ENCODE measurements around the gene KATNBL1.
"Not testable (repeated sequence)": the region's sequence is repeated elsewhere in the genome, so short reads cannot be mapped to it uniquely, and the experiment has no call there.

Gene KATNBL1

DNA sequence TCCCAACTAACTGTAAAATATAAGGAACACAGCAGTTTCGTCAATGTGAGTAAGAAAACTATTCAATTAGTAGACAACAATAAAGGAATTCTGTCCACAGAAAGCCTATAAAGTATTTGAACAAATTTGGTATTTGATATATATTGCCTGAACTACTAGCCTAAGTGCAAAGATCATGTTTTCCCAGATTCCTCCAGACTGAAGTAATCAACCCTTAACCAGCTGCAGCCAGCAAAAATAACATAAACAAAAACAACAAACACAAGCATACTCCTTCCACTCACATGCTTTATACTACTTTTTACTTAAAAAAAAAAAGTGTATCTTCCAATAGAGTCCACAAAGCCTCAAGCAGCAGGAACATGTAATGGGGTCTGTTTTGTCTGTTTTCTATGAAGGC lies 84.0 kb downstream of the KATNBL1 start:
- intact Hi-C loops (cut with DNase I): no loop called here
- DNase-seq: no peak

DNA sequence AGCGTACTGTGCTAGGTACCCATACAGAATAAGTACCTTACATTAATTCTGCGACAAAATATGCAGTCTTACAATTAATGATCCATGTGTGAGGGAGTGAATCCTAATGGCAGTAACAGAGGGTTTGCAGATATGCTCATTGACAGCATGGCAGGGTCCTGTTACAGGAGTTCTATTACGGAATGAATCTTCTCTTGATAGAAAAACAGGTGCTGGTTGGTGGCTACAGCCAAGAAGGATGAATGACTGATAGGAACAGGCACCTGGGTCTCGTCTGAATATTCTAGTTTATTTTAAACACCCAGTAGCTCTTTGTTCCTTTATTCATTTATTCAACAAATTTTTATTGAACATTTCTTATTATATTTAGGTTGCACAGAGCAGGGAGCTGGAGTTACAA lies 85.2 kb downstream of the KATNBL1 start:
- intact Hi-C loops (cut with DNase I): no loop called here
- DNase-seq: no peak

DNA sequence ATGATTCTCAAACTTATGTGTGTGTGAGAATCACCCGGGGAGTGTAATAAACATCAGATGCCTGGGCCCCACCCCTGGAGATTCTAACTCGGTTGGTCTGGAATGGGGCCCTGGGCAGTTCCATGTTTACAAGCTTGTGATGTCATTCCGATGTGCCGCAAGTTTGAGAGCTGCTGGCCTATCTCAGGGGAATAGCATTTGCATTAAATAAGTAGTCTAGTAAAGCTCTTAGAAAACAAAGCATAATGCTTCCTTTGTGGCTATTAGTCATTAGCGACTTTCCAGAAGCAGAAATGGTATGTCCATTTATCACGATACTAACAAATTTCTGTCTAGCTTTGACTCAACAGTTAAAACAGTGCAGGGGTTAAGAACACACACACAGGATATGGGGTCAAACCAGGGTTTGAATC lies 87.1 kb downstream of the KATNBL1 start:
- no peak for DNase-seq
- intact Hi-C loops (cut with DNase I): no loop called here

DNA sequence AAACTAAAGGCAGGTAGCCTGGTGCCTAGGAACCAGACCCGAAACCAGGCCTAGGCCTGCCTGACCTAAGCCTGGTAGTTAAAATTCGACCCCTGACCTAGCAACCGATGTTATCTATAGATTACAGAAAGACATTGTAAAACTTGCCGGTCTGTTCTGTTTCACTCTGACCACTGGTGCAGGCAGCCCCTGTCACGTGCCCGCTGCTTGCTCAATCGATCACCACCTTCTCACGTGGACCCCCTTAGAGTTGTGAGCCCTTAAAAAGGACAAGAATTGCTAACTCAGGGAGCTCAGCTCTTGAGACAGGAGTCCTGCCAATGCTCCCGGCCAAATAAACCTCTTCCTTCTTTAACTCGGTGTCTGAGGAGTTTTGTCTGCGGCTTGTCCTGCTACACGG lies 88.1 kb downstream of the KATNBL1 start:
- DNase-seq; intact Hi-C loops (cut with DNase I): not testable (repeated sequence)

DNA sequence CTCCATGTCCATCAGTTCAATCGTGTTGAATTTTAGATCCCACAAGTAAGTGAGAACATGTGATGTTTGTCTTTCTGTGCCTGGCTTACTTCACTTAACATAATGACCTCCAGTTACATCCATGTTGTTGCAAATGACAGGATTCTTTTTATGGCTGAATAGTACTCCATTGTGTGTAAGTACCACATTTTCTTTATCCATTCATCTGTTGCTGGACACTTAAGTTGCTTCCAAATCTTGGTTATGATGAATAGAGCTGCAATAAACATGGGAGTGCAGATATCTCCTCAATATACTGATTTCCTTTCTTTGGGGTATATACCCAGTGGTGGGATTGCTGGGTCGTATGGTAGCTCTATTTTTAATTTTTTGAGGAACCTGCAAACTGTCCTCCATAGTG lies 89.5 kb downstream of the KATNBL1 start:
- DNase-seq; intact Hi-C loops (cut with DNase I): not testable (repeated sequence)

DNA sequence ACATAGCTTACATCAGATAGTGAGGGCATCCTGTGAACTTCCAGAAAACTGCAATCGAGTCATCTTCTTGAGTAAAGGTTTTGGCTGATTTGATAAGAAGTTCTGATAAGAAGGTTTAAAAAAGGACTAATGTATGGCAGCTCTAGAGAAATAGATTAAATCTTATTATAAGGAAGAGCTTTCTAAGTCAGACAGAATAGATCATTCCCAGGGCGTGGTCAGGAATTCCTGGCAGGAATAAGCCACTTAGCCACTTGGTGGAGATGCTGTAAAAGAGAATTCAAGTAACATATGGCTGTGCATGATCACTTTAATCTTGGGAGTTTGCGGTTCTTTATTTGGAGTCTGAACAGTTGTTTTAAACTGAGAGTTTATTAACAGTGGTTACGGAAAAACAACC lies 90.6 kb downstream of the KATNBL1 start:
- no peak for DNase-seq
- intact Hi-C loops (cut with DNase I): no loop called here

DNA sequence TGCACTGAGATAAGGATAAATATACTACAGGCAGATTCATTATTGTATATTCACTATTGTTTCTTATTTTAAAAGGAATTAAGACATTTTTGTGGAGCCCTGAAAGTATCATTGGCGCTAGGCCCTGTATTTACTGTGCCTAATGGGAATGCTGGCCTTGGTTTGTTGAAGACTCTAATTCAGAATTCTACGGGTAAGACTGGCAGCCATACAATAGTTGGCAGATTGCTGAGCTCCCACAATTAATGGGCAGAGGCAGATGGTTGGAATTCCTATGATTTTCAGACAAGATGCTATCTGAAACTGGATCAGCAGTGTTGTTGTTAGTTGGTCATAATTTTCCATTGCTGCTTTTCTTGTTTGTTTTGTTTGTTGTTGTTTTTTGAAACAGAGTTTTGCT lies 93.3 kb downstream of the KATNBL1 start:
- no peak for DNase-seq
- intact Hi-C loops (cut with DNase I): no loop called here

DNA sequence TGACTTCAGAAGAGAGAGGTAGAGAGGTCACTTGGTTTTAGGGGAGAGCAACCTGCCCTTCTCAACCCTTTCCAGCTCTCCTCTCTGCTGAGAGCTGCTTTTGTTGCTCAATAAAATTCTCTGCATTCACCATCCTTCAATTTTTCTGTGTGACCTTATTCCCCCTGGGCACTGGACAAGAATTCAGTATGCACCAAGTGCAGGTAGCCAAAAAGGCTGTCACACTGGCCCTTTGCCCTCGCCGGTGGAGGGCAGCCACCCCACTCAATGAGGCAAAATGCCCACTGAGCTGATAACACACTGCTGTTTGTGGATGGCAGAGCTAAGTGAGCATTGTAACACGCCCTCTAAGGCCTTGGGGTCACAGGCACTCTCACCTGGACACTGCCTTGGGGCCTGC lies 95.2 kb downstream of the KATNBL1 start:
- no peak for DNase-seq
- intact Hi-C loops (cut with DNase I): no loop called here

DNA sequence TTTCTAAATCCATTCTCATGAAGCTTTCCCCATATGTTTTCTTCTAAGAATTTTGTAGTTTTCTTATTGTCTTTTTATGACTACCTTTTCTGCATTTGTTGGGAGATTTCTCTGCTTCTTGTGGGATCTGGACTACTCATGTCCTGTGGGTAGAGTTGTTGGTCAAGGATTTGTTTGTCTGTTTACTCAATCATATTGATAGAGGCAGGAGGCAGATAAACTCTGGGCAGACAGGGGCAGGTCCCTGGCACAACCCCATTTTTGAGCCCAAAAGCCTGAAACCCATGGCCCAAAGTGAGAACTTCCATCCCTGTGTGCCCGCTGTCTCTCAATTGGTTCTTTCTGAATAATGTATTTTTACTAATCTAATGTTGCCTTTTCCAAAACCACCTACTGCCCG lies 95.7 kb downstream of the KATNBL1 start:
- intact Hi-C loops (cut with DNase I): no loop called here
- DNase-seq: no peak

DNA sequence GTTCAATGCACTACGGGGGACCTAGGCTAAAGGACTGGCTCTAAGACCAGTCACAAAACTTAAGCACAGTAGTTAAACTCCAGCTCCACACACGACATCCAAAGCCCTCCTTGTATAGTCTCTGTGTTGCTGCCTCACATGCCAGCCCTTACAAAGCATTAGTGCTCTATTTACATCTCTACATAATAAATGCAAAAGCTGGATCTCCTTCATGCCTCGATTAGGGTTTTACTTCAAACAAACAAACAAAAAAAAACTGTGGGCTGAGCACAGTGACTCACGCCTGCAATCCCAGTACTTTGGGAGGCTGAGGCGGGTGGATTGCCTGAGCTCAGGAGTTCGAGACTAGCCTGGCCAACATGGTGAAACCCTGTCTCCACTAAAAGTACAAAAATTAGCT lies 98.4 kb downstream of the KATNBL1 start:
- intact Hi-C loops (cut with DNase I): no loop called here
- no peak for DNase-seq

DNA sequence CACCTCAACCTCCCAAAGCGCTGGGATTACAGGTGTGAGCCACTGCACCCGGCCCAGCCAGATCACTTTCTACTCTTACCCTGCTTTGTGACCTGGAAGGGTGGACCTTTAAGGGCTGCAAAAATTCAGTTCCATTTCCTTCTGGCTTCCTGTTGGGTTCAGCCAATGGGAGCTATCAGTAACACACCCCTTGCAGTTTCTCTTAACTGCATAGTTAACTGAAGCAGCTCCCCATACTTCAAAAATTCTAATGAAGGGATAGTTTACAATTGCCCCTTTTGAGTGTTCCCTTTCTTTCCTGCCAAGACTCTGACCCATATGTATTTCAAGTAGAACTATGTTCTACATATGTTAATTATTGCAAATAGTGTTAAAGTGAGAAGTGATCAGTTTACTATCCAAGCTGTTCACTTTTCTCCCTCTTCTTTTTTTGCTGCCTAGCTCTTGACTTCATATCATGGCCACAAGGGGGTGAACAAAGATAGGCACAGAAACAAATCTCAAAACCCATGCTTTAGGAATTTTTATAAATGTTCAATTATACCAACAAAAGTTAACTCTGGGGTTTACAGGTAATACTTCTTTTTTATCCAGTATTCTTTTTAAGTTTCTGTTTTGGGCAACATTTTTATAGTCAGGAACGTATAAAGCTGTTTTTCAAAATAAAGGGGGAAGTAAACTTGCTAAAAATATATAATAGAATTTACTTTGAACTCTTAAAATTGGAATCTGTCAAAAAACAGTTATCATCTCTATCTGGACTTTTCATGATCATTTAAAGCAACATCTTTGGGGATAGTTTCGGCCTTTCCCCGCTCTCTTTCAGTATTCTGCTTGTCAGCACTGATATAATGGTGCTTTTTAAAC lies 99.9 kb downstream of the KATNBL1 start:
- intact Hi-C loops (cut with DNase I): no loop called here
- peak in 2 of 42 donors; percentile 16 to 22 for DNase-seq

DNA sequence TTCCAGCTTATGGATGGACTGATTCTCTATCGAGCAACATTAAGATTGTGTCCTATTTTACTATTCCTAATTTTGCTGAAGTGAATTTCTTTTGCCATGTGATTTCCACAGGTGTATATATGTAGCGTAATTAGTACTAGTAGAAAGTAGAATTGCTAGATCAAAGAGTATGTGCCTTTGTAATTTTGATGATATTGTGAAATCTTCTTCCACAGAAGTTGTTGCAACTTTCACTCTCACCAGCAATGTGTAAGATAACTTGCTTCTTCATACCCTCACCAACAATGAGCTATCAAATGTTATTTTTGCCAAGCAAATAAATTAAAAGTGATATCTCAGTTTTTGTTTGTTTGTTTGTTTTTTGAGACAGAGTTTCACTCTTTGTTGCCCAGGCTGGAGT lies 102.6 kb downstream of the KATNBL1 start:
- intact Hi-C loops (cut with DNase I): no loop called here

DNA sequence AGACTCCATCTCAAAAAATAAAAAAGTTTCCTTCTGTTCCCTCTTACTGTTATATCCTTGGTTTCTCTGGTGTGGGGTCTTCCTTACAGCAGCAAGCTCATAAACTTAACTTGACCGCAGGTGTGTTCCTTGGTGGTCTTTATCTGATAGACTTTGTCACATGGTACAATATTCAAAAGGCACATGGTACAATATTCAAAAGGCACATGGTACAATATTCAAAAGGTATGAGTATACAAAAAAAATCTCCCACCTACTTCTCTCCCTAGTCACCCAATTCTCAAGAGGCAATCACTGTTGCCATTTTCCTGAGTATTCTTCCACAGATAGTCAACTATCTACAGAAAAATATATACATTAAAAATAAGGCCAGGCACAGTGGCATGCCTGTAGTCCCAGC lies 103.5 kb downstream of the KATNBL1 start:
- DNase-seq: no peak
- intact Hi-C loops (cut with DNase I): no loop called here

More for the DNA sequence above, 102.6 kb downstream of the KATNBL1 start:
- DNase-seq: no peak

DNA sequence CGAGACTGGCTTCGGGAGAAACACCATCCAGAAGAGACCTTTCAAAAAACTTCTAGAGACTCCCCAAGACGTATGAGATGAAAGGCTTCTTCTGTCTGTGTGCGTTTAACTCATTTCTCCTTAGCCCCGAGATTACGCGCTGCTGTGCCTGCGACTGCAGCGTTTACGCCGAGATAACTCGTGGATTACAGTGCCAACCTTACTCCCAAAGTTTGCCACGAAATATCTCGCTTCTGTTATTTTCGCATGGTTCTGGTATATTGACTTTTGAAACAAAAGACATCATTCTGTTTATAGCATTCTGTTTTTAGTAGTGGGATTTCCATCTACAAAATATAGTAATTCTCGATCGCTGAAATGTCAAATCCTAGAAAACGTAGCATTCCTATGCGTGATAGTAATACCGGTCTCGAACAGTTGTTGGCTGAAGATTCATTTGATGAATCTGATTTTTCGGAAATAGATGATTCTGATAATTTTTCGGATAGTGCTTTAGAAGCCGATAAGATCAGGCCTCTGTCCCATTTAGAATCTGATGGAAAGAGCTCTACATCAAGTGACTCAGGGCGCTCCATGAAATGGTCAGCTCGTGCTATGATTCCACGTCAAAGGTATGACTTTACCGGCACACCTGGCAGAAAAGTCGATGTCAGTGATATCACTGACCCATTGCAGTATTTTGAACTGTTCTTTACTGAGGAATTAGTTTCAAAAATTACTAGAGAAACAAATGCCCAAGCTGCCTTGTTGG lies 107.5 kb downstream of the KATNBL1 start:
- DNase-seq: no peak
- intact Hi-C loops (cut with DNase I): loop anchor here (5.0 kb wide), 1 partner anchor 110 kb away; the partner anchor contains the start of gene KATNBL1

DNA sequence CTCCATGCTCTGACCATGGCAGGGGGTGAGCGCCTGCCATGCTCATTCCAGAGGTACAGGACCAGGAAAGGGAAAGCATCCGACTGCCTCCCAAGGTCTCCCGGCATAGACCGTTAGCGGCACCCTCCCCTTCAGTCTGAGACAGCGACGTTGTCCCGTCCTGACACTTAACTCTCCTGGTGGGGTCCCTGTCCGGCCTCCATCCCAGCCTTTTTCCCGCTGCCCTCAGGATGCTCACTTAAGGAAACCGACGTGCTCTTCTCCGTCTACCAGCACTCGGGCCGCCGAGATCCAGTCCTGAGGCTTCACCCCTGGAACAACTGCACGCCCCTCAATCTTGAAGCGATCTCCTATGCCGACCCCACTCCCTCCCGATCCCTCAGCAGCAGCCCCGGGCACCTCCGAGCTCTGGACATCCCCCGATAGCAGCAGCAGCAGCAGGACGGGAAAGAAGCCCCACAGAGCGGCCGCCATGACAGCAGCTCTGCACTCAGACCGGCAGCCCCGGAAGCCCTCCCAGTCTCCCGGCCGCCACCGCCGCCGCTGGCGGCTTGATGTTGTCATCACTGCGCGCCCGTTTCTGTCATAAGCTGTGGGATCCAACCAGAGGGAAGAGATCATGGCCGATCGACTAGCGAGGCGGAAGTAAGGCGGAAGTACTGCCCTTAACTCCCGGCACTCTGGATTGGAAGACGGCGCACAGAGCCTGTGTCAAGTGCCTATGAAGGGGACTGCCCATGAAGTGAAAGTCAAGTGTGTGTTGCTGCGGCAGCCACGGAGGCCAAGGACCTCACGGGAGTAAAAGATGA lies 108.3 kb downstream of the KATNBL1 start, which contains the start of the genes EMC7 and PGBD4:
Gene EMC7 (minus strand): TSS at position 497 of the 809 bp plus-strand sequence. CDS start 23 bp downstream, at position 474.
Gene PGBD4 (plus strand): TSS at position 718 of the 809 bp plus-strand sequence. CDS start 449 bp downstream, outside the sequence.
- DNase-seq: peak; percentile 96 to 100 (median 99)
- intact Hi-C loops (cut with DNase I): loop anchor here (2.0 to 5.0 kb wide), 2 partner anchors 63 to 111 kb away; partner anchors contain the start of genes AVEN and KATNBL1

DNA sequence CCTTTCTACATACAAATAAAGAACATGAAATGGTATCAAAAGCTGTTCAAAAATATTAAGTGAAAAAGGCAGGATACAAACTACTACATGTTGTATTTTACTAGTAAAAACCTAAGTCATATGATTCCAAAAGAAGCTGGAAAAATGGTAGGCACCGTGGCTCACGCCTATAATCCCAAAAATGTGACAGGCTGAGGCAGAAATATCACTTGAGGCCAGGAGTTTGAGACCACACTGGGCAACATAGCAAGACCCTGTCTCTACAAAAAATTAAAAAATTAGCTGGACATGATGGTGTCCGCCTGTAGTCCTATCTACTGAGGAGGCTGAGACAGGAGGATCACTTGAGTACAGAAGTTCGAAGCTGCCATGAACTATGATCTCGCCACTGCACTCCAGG lies 110.0 kb downstream of the KATNBL1 start:
- intact Hi-C loops (cut with DNase I): loop anchor here (2.0 to 5.0 kb wide), 2 partner anchors 61 to 112 kb away; partner anchors contain the start of genes AVEN and KATNBL1
- no peak for DNase-seq
